ENCODE data around the gene PCED1B. TPM values are rescaled to one million over a fixed set of nuclear protein-coding genes. Genes with fewer than 3 reads are reported as not detected.
A peak's percentile ranks its signal among the peaks of the same experiment; 100 is the strongest.

PCED1B gene
- total and polyA plus RNA-seq, 2 donors from 2014 or later: 2.8 to 9.2 TPM

DNA sequence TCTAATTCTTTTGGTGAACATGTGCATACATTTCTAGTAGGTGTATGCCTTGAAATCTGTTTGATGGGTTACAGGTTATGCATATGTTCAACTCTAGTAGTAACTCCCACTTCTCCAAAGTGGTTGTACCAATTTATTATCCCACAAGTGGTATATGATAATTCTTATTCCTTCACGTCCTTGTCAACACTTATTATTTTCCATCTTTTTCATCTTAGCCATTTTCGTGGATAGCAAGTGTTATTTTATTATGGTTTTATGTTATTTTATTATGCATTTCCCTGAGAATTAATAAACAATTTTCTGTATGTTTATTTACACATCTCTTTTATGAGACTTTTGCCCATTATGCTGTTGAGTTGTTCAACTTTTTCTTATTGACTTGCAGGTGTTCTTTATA, 11.6 kb downstream of the PCED1B start:
- TF ChIP-seq, protein P1, sequence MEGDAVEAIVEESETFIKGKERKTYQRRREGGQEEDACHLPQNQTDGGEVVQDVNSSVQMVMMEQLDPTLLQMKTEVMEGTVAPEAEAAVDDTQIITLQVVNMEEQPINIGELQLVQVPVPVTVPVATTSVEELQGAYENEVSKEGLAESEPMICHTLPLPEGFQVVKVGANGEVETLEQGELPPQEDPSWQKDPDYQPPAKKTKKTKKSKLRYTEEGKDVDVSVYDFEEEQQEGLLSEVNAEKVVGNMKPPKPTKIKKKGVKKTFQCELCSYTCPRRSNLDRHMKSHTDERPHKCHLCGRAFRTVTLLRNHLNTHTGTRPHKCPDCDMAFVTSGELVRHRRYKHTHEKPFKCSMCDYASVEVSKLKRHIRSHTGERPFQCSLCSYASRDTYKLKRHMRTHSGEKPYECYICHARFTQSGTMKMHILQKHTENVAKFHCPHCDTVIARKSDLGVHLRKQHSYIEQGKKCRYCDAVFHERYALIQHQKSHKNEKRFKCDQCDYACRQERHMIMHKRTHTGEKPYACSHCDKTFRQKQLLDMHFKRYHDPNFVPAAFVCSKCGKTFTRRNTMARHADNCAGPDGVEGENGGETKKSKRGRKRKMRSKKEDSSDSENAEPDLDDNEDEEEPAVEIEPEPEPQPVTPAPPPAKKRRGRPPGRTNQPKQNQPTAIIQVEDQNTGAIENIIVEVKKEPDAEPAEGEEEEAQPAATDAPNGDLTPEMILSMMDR (IDR thresholded peaks at IDR 0.05; ENCODE audit: borderline replicate concordance, extremely low read depth, insufficient read depth): no peak
- intact Hi-C loops (cut with DNase I): no loop called here
- H3K9ac ChIP-seq (ENCODE audit: low read length in 3 of 3): no peak overlapping the region
- H3K36me3 ChIP-seq (ENCODE audit: control insufficient read depth in 2 of 3, insufficient read depth in 3 of 3, low read length in 3 of 3): no peaks in the 10 kb centered on the region
- no peak overlapping the region for H3K27ac ChIP-seq (ENCODE audit: low read depth in 2 of 2, low read length in 2 of 2)
- no peaks in the 10 kb centered on the region for H3K4me1 ChIP-seq (ENCODE audit: control insufficient read depth in 2 of 3, insufficient read depth in 2 of 3, low read depth in 1 of 3, low read length in 3 of 3)
- H3K27me3 ChIP-seq (ENCODE audit: control insufficient read depth, insufficient read depth, low read length): no peaks in the 10 kb centered on the region
- H3K4me3 ChIP-seq (ENCODE audit: low read length in 3 of 3): no peak overlapping the region
- FAIRE-seq (no peak), DNase-seq (no peak)
- H3K9me3 ChIP-seq (ENCODE audit: control insufficient read depth in 2 of 3, insufficient read depth in 1 of 3, low read length in 3 of 3): peaks cover 0 to 2% (median 0%) of the 10 kb centered on the region in 3 donors

DNA sequence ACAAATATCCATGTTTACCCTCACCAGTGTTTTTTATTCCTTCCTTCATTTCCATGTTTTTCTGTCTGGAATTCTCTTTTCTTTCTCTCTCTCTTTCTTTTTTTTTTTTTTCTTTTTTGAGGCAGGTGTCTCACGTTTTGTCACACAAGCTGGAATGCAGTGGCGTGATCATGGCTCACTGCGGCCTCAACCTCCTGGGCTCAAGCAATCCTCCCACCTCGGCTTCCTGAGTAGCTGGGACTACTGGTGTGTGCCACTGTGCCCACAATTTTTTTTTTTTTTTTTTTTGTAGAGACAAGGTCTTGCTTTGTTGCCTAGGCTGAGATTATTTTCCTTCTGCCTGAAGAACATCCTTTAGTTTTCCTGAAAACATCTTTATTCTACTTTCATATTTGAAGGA, 15.4 kb downstream of the PCED1B start:
- no peaks in the 10 kb centered on the region for H3K36me3 ChIP-seq (ENCODE audit: control insufficient read depth in 2 of 3, insufficient read depth in 3 of 3, low read length in 3 of 3)
- TF ChIP-seq, protein P1 (IDR thresholded peaks at IDR 0.05; ENCODE audit: borderline replicate concordance, extremely low read depth, insufficient read depth): no peak
- peak in 2 of 5 donors; percentile 32 to 33 for DNase-seq
- peaks cover 0 to 2% (median 0%) of the 10 kb centered on the region in 3 donors for H3K9me3 ChIP-seq (ENCODE audit: control insufficient read depth in 2 of 3, insufficient read depth in 1 of 3, low read length in 3 of 3)
- no peak overlapping the region for H3K27ac ChIP-seq (ENCODE audit: low read depth in 2 of 2, low read length in 2 of 2)
- H3K4me3 ChIP-seq (ENCODE audit: low read length in 3 of 3): no peak overlapping the region
- no peaks in the 10 kb centered on the region for H3K27me3 ChIP-seq (ENCODE audit: control insufficient read depth, insufficient read depth, low read length)
- intact Hi-C loops (cut with DNase I): no loop called here
- FAIRE-seq: no peak
- no peaks in the 10 kb centered on the region for H3K4me1 ChIP-seq (ENCODE audit: control insufficient read depth in 2 of 3, insufficient read depth in 2 of 3, low read depth in 1 of 3, low read length in 3 of 3)
- H3K9ac ChIP-seq (ENCODE audit: low read length in 3 of 3): no peak overlapping the region

DNA sequence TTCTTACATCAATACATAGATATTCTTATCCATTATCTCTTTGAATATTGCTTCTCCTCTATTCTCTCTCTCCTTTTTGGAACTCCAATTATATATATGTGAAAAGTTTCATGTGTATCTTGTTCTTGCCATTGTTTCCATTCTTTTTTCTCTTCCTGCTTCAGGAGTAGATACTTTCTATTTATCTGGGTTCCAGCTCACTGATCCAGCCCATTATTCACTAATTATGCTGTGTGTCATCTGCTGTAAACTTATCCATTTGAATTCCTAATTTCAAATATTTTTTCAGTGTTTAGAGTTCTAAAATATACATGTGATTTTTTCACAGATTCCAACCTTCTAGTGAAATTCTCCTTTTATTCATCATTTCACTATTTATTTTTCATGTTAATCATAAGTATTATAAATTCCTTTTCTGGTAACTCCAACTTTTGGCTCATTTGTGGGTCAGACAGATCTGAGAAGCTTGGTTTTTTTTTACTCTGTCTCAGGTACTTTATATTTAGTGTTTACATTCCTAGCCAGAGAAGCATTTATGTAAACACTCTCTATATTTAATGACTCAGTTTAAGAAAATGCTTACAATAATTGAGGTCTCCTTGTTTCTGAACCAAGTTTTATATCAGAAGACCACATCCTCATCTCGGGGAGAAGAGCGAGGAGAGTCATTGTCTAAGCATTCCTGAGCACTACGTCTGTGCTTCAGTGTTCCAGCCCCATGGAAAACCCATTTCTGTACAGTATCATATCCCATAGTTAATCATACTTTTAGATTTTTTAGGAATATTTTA, 16.2 kb downstream of the PCED1B start:
- Histone ChIP-seq H3K4me1 (ENCODE audit: control insufficient read depth in 2 of 3, insufficient read depth in 2 of 3, low read depth in 1 of 3, low read length in 3 of 3) (no peaks in the 10 kb centered on the region), H3K27me3 (ENCODE audit: control insufficient read depth, insufficient read depth, low read length) (no peaks in the 10 kb centered on the region), H3K27ac (ENCODE audit: low read depth in 2 of 2, low read length in 2 of 2) (no peak overlapping the region), H3K4me3 (ENCODE audit: low read length in 3 of 3) (no peak overlapping the region), H3K9me3 (ENCODE audit: control insufficient read depth in 2 of 3, insufficient read depth in 1 of 3, low read length in 3 of 3) (peaks cover 0 to 2% (median 0%) of the 10 kb centered on the region in 3 donors), H3K36me3 (ENCODE audit: control insufficient read depth in 2 of 3, insufficient read depth in 3 of 3, low read length in 3 of 3) (no peaks in the 10 kb centered on the region), H3K9ac (ENCODE audit: low read length in 3 of 3) (no peak overlapping the region)
- TF ChIP-seq, protein P1 (IDR thresholded peaks at IDR 0.05; ENCODE audit: borderline replicate concordance, extremely low read depth, insufficient read depth): no peak
- intact Hi-C loops (cut with DNase I): no loop called here
- DNase-seq (no peak), FAIRE-seq (no peak)
